Peyer's patch (tissue), 4 donors: ENCODE measurements around the gene TPCN2. TPM values are rescaled to one million over a fixed set of nuclear protein-coding genes. Genes with fewer than 3 reads are reported as not detected.

Source experiments
- DNase-seq, 3 donors: peaks; one replicate each; pipeline ENCODE4 v3.0.0-alpha.2; 2017 to 2019
- H3K27ac ChIP-seq, 4 donors: fragments of 200-600 bp; sonication (generic); one replicate each; pipeline ENCODE4 v1.5.1; 2016 to 2019
- H3K27me3 ChIP-seq, 2 donors: fragments of 200-600 bp; sonication (generic); one replicate each; pipeline ENCODE4 v1.5.1; 2019
- H3K36me3 ChIP-seq, 3 donors: fragments of 200-600 bp; sonication (generic); one replicate each; pipeline ENCODE4 v1.5.1; 2016 to 2019
- H3K4me1 ChIP-seq, 4 donors: fragments of 200-600 bp; sonication (generic); one replicate each; pipeline ENCODE4 v1.5.1; 2016 to 2019
- H3K4me3 ChIP-seq, 4 donors: fragments of 200-600 bp; sonication (generic); 1 replicate in 3 of 4; 2 replicates in 1 of 4; pipeline ENCODE4 v1.5.1; 2016 to 2019; ENCODE audit warnings: mild to moderate bottlenecking in 1 of 4
- H3K9me3 ChIP-seq, 4 donors: fragments of 200-600 bp; sonication (generic); one replicate each; pipeline ENCODE4 v1.5.1; 2016 to 2019; ENCODE audit warnings: mild to moderate bottlenecking in 1 of 4
- POLR2A ChIP-seq, 2 donors: fragments of 450-650 bp; IDR thresholded peaks; one replicate each; pipeline ENCODE4 v1.5.1; 2017; ENCODE audit warnings: antibody characterized with exemption in 2 of 2, mild to moderate bottlenecking in 2 of 2, moderate library complexity in 2 of 2
- total RNA-seq, 4 donors: library from RNA; depleted of rRNA; stranded (reverse); fragments of >200 nt; gene quantifications; one replicate each; pipeline ENCODE4 v1.1.0, GENCODE V29; 2016
- TF ChIP-seq, protein P1 (sequence below), 6 experiments: fragments of 450-650 bp in 4 of 6; fragments of 200-600 bp in 2 of 6; sonication (generic) in 1 of 6; IDR thresholded peaks; one replicate each; pipeline ENCODE4 v1.5.1; 2017 to 2019; ENCODE audit warnings: antibody characterized with exemption in 6 of 6, mild to moderate bottlenecking in 3 of 6, moderate library complexity in 1 of 6

Gene TPCN2
- total RNA-seq, 4 donors from 2014 or later, result 22.4 to 42.5 (median 33.0) TPM

GRCh38 chr11:69058511-69059270 is 10.0 kb downstream of the TPCN2 start:
- DNase-seq, result no peak
- peaks cover 0 to 24% (median 8%) of the 10 kb centered on the region in 4 donors for H3K4me1 ChIP-seq
- no peak overlapping the region for H3K27ac ChIP-seq
- TF ChIP-seq, protein P1, sequence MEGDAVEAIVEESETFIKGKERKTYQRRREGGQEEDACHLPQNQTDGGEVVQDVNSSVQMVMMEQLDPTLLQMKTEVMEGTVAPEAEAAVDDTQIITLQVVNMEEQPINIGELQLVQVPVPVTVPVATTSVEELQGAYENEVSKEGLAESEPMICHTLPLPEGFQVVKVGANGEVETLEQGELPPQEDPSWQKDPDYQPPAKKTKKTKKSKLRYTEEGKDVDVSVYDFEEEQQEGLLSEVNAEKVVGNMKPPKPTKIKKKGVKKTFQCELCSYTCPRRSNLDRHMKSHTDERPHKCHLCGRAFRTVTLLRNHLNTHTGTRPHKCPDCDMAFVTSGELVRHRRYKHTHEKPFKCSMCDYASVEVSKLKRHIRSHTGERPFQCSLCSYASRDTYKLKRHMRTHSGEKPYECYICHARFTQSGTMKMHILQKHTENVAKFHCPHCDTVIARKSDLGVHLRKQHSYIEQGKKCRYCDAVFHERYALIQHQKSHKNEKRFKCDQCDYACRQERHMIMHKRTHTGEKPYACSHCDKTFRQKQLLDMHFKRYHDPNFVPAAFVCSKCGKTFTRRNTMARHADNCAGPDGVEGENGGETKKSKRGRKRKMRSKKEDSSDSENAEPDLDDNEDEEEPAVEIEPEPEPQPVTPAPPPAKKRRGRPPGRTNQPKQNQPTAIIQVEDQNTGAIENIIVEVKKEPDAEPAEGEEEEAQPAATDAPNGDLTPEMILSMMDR (IDR thresholded peaks at IDR 0.05), result no peak
- TF ChIP-seq POLR2A (IDR thresholded peaks at IDR 0.05), result no peak
- H3K36me3 ChIP-seq, result peaks cover 0 to 53% (median 0%) of the 10 kb centered on the region in 3 donors
- H3K4me3 ChIP-seq, result no peak overlapping the region
- no peaks in the 10 kb centered on the region for H3K9me3 ChIP-seq
- H3K27me3 ChIP-seq, result no peaks in the 10 kb centered on the region

DNA sequence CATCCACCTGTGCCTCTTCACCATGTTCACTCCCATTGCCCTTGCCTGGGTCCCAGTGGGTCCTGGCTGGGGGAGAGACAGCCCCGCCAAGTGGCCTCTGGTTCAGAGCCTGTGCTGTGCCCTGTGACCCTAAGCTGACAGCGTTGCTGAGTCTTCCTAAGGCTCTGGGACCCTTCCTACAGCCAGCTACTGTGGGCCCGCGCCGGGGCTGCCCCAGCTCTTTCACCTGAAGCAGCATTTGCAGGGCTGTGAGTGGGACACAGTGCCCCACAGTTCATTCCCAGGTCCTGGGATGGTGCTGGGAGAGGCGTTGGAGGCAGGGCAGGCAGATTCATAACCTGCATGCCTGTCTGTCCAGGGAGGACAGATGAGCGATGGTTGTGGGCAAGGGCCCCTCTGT is 10.7 kb downstream of the TPCN2 start:
- Histone ChIP-seq H3K9me3 (no peaks in the 10 kb centered on the region), H3K36me3 (peaks cover 0 to 57% (median 0%) of the 10 kb centered on the region in 3 donors), H3K4me3 (no peak overlapping the region), H3K27ac (no peak overlapping the region), H3K27me3 (no peaks in the 10 kb centered on the region), H3K4me1 (peaks cover 0 to 20% (median 8%) of the 10 kb centered on the region in 4 donors)
- DNase-seq, result no peak
- TF ChIP-seq POLR2A (IDR thresholded peaks at IDR 0.05), result no peak
- TF ChIP-seq, protein P1 (IDR thresholded peaks at IDR 0.05), result no peak

GRCh38 chr11:69059985-69060384 is 11.3 kb downstream of the TPCN2 start:
- no peak for DNase-seq
- H3K27me3 ChIP-seq, result no peaks in the 10 kb centered on the region
- H3K27ac ChIP-seq, result no peak overlapping the region
- TF ChIP-seq POLR2A (IDR thresholded peaks at IDR 0.05), result no peak
- TF ChIP-seq, protein P1 (IDR thresholded peaks at IDR 0.05), result no peak
- H3K36me3 ChIP-seq, result peaks cover 0 to 55% (median 0%) of the 10 kb centered on the region in 3 donors
- H3K9me3 ChIP-seq, result no peaks in the 10 kb centered on the region
- H3K4me3 ChIP-seq, result no peak overlapping the region
- peaks cover 0 to 14% (median 7%) of the 10 kb centered on the region in 4 donors for H3K4me1 ChIP-seq

GRCh38 chr11:69060806-69061712 is 12.3 kb downstream of the TPCN2 start:
- Histone ChIP-seq H3K4me1 (peaks cover 0 to 5% (median under 1%) of the 10 kb centered on the region in 4 donors), H3K27ac (no peak overlapping the region), H3K36me3 (peaks cover 0 to 55% (median 0%) of the 10 kb centered on the region in 3 donors)

GRCh38 chr11:69061713-69062053 is 13.0 kb downstream of the TPCN2 start:
- Histone ChIP-seq H3K4me1 (no peaks in the 10 kb centered on the region), H3K4me3 (no peak overlapping the region), H3K27ac (no peak overlapping the region), H3K9me3 (no peaks in the 10 kb centered on the region), H3K36me3 (peaks cover 0 to 55% (median 0%) of the 10 kb centered on the region in 3 donors), H3K27me3 (no peaks in the 10 kb centered on the region)
- no peak for DNase-seq
- no peak for TF ChIP-seq POLR2A (IDR thresholded peaks at IDR 0.05)
- TF ChIP-seq, protein P1 (IDR thresholded peaks at IDR 0.05), result no peak

More at GRCh38 chr11:69060806-69061712, 12.3 kb downstream of the TPCN2 start:
- no peak for DNase-seq
- no peaks in the 10 kb centered on the region for H3K9me3 ChIP-seq
- TF ChIP-seq, protein P1 (IDR thresholded peaks at IDR 0.05), result no peak
- no peak for TF ChIP-seq POLR2A (IDR thresholded peaks at IDR 0.05)
- H3K27me3 ChIP-seq, result no peaks in the 10 kb centered on the region
- H3K4me3 ChIP-seq, result no peak overlapping the region
